ENCODE results near the gene OR51B4. TPM values are rescaled to one million over a fixed set of nuclear protein-coding genes. Genes with fewer than 3 reads are reported as not detected.

The OR51B4 gene
- polyA plus RNA-seq, 2 of the 4 experiments (the other 2 are of a cell fraction) = not detected

DNA sequence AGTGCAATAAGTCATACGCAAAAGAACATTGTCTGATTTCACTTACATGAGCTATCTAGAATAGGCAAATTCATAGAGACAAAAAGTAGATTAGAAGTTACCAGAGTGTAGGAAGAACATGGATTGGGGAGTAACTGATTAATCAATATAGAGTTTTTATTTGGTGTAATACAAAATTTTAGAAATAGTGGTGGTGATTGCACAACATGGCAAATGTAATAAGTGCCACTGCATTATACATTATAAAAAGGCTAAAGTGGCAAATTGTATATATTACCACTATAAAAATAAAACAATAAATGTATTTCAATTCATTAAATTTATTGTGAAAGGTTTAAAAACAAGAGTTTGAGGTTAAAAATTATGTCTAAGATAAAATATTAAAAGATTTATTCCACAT lies 8.7 kb upstream of the OR51B4 start:
- no peak for TF ChIP-seq NR3C1 (IDR thresholded peaks at IDR 0.05)
- TF ChIP-seq, protein P1, sequence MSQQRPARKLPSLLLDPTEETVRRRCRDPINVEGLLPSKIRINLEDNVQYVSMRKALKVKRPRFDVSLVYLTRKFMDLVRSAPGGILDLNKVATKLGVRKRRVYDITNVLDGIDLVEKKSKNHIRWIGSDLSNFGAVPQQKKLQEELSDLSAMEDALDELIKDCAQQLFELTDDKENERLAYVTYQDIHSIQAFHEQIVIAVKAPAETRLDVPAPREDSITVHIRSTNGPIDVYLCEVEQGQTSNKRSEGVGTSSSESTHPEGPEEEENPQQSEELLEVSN (IDR thresholded peaks at IDR 0.05; ENCODE audit: borderline replicate concordance, low read depth) = no peak
- TF ChIP-seq, protein P2, sequence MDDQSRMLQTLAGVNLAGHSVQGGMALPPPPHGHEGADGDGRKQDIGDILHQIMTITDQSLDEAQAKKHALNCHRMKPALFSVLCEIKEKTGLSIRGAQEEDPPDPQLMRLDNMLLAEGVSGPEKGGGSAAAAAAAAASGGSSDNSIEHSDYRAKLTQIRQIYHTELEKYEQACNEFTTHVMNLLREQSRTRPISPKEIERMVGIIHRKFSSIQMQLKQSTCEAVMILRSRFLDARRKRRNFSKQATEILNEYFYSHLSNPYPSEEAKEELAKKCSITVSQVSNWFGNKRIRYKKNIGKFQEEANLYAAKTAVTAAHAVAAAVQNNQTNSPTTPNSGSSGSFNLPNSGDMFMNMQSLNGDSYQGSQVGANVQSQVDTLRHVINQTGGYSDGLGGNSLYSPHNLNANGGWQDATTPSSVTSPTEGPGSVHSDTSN (IDR thresholded peaks at IDR 0.05) = no peak
- TF ChIP-seq MAZ (IDR thresholded peaks at IDR 0.05; ENCODE audit: borderline replicate concordance, low read depth, low read length) = no peak
- TF ChIP-seq POLR2A (IDR thresholded peaks at IDR 0.05; ENCODE audit: low read length) = no peak
- no peak for TF ChIP-seq PHF8 (IDR thresholded peaks at IDR 0.05; ENCODE audit: borderline replicate concordance, low read depth)
- no peak for TF ChIP-seq SREBF2 (IDR thresholded peaks at IDR 0.05)
- no peak for TF ChIP-seq SMC3 (IDR thresholded peaks at IDR 0.05)
- TF ChIP-seq EP300 (IDR thresholded peaks at IDR 0.05) = no peak
- TF ChIP-seq EHF (CRISPR knock-in tag; IDR thresholded peaks at IDR 0.05) = no peak
- no peak for TF ChIP-seq BHLHE40 (IDR thresholded peaks at IDR 0.05; ENCODE audit: low read depth, low read length)
- TF ChIP-seq JUN (IDR thresholded peaks at IDR 0.05) = no peak
- TF ChIP-seq ZFP36 (IDR thresholded peaks at IDR 0.05; ENCODE audit: borderline replicate concordance, partially characterized antibody) = no peak
- no peak for TF ChIP-seq MAFK (IDR thresholded peaks at IDR 0.05; ENCODE audit: partially characterized antibody)
- TF ChIP-seq FOSL2 (IDR thresholded peaks at IDR 0.05) = no peak
- TF ChIP-seq FOSL2 (CRISPR knock-in tag; IDR thresholded peaks at IDR 0.05) = no peak
- no peak for TF ChIP-seq RNF2 (IDR thresholded peaks at IDR 0.05; ENCODE audit: borderline replicate concordance, low read depth)
- TF ChIP-seq ZSCAN20 (CRISPR knock-in tag; IDR thresholded peaks at IDR 0.05) = no peak
- TF ChIP-seq POLR2AphosphoS2 (conservative IDR thresholded peaks at IDR 0.05; ENCODE audit: low read length) = no peak
- no peak for TF ChIP-seq CHD4 (IDR thresholded peaks at IDR 0.05; ENCODE audit: borderline replicate concordance)
- TF ChIP-seq ZNF302 (CRISPR knock-in tag; IDR thresholded peaks at IDR 0.05) = no peak
- DNase-seq (ENCODE audit: low read depth in 1 of 2, low spot score in 1 of 2) (no peak), ATAC-seq (no peak), FAIRE-seq (no peak)
- Histone ChIP-seq H3K4me1 (no peaks in the 10 kb centered on the region), H3K4me3 (no peak overlapping the region), H3K4me2 (no peak overlapping the region), H3K27ac (no peak overlapping the region), H3K9me3 (no peaks in the 10 kb centered on the region)
- ChIA-PET POLR2A (no interaction called here), CTCF (no interaction called here)
- WGBS (ENCODE audit: missing lambda C conversion rate) = 90% methylated on average over 1 of the region's 1 CpG

GRCh38 chr11:5307256-5308019 lies 5.7 kb upstream of the OR51B4 start:
- ChIA-PET POLR2A (no interaction called here), CTCF (no interaction called here)
- no peak for ATAC-seq
- DNase-seq (ENCODE audit: low read depth in 1 of 2, low spot score in 1 of 2) = no peak
- Histone ChIP-seq H3K27ac (no peak overlapping the region), H3K4me3 (no peak overlapping the region), H3K4me2 (no peak overlapping the region), H3K4me1 (no peaks in the 10 kb centered on the region), H3K9me3 (no peaks in the 10 kb centered on the region)
- FAIRE-seq = no peak
- WGBS (ENCODE audit: missing lambda C conversion rate) = 28% methylated on average over 2 of the region's 2 CpGs
- TF ChIP-seq, protein P3, sequence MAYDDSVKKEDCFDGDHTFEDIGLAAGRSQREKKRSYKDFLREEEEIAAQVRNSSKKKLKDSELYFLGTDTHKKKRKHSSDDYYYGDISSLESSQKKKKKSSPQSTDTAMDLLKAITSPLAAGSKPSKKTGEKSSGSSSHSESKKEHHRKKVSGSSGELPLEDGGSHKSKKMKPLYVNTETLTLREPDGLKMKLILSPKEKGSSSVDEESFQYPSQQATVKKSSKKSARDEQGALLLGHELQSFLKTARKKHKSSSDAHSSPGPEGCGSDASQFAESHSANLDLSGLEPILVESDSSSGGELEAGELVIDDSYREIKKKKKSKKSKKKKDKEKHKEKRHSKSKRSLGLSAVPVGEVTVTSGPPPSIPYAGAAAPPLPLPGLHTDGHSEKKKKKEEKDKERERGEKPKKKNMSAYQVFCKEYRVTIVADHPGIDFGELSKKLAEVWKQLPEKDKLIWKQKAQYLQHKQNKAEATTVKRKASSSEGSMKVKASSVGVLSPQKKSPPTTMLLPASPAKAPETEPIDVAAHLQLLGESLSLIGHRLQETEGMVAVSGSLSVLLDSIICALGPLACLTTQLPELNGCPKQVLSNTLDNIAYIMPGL (CRISPR knock-in tag; IDR thresholded peaks at IDR 0.05; ENCODE audit: borderline replicate concordance) = no peak
- TF ChIP-seq POLR2A (IDR thresholded peaks at IDR 0.05; ENCODE audit: low read length) (no peak), NPAS2 (CRISPR knock-in tag; IDR thresholded peaks at IDR 0.05; ENCODE audit: borderline replicate concordance) (no peak), HES2 (IDR thresholded peaks at IDR 0.05) (no peak), KDM5A (IDR thresholded peaks at IDR 0.05) (no peak), ZC3H11A (IDR thresholded peaks at IDR 0.05) (no peak), JUNB (IDR thresholded peaks at IDR 0.05) (no peak), PHF8 (IDR thresholded peaks at IDR 0.05; ENCODE audit: borderline replicate concordance, low read depth) (no peak), USF2 (IDR thresholded peaks at IDR 0.05) (no peak), MAX (IDR thresholded peaks at IDR 0.05) (no peak), HDAC2 (IDR thresholded peaks at IDR 0.05) (no peak), EP300 (IDR thresholded peaks at IDR 0.05) (no peak), EHF (CRISPR knock-in tag; IDR thresholded peaks at IDR 0.05) (no peak), EHMT2 (IDR thresholded peaks at IDR 0.05; ENCODE audit: low read depth) (no peak), CBX2 (IDR thresholded peaks at IDR 0.05; ENCODE audit: borderline replicate concordance, low read depth) (no peak), CHD2 (IDR thresholded peaks at IDR 0.05; ENCODE audit: low read length, partially characterized antibody) (no peak)

All from A549 (cell line).